Measurements from ENCODE around the gene EPB41L2.

DNA sequence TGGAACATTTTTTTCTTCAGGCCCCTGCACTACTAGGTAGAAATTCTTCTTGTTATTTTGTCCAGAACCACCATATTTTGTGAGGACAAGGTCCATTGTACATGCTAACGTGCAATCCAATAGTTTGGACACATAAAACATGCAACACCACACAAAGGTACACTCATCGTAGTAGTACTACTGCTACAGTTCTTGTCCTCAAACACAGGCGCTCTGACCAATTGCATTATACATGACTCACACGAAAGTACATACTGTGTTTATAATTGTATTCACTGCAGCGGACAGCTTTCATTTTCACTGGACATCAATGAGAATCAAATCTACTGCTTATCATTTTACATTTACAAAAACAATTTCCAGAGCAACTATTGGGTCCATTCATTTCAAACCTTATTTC lies 251.1 kb downstream of the EPB41L2 start:
- no peak for TF ChIP-seq POLR2AphosphoS5 (IDR thresholded peaks at IDR 0.05)
- TF ChIP-seq, protein P1, sequence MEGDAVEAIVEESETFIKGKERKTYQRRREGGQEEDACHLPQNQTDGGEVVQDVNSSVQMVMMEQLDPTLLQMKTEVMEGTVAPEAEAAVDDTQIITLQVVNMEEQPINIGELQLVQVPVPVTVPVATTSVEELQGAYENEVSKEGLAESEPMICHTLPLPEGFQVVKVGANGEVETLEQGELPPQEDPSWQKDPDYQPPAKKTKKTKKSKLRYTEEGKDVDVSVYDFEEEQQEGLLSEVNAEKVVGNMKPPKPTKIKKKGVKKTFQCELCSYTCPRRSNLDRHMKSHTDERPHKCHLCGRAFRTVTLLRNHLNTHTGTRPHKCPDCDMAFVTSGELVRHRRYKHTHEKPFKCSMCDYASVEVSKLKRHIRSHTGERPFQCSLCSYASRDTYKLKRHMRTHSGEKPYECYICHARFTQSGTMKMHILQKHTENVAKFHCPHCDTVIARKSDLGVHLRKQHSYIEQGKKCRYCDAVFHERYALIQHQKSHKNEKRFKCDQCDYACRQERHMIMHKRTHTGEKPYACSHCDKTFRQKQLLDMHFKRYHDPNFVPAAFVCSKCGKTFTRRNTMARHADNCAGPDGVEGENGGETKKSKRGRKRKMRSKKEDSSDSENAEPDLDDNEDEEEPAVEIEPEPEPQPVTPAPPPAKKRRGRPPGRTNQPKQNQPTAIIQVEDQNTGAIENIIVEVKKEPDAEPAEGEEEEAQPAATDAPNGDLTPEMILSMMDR (IDR thresholded peaks at IDR 0.05), result no peak
